HG02970 (cell line): ENCODE data around the gene PET117.
"Not testable (repeated sequence)": the region's sequence is repeated elsewhere in the genome, so short reads cannot be mapped to it uniquely, and the experiment has no call there.

Experiments
- ATAC-seq: cut with Tn5 transposase; IDR thresholded peaks from one replicate; pipeline ENCODE4 v1.9.1; 2021; ENCODE audit warnings: mild to moderate bottlenecking, moderate library complexity, moderate number of reproducible peaks; ENCODE audit not compliant: unreplicated experiment, low FRiP score

PET117 gene

GRCh38 chr20:18137412-18138265, at the start of gene PET117, which contains the start of gene KAT14:
TSS of gene PET117 (plus strand) at chr20:18137863. CDS start at chr20:18137956, 93 bp downstream.
TSS of gene KAT14 (plus strand) at chr20:18137863. CDS start at chr20:18142661, 4,798 bp downstream.
- peak; percentile 95 for ATAC-seq

GRCh38 chr20:18088298-18088697, 49.4 kb upstream of the PET117 start:
- not testable (repeated sequence) for ATAC-seq

DNA sequence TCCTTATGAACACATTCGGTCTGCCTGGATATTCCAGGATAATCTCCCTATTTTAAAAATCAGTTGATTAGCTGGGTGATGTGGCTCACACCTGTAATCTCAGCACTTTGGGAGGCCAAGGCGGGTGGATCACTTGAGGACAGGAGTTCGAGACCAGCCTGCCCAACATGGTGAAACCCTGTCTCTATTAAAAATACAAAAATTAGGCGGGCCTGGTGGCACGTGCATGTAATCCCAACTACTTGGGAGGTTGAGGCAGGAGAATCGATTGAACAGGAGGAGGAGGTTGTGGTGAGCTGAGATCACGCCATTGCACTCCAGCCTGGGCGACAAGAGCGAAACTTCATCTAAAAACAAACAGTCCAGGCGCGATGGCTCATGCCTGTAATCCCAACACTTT, 48.8 kb upstream of the PET117 start:
- not testable (repeated sequence) for ATAC-seq

DNA sequence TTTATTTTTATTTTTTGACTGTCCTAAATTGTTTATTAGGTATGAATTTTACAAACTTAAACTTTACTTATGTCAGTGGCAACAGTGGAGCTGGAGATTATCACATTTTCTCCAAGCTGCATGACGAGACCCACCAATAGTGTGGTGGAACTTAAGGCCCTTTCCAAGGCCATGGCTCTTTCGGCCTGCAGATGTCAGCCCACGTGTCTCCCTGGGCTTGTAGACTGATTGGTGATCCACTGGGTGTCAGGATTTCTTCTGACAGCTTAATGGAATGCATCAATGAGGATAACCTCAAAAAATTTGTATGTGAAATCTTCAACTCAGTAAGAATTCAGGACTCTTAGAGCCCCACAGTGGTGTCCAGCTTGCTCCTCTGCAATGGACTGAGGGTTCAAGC, 47.6 kb upstream of the PET117 start:
- ATAC-seq, result no peak

GRCh38 chr20:18090477-18090876, 47.2 kb upstream of the PET117 start:
- ATAC-seq, result no peak

GRCh38 chr20:18091623-18092022, 46.0 kb upstream of the PET117 start:
- no peak for ATAC-seq

- no peak for ATAC-seq
These were observed 44.8 kb upstream of the PET117 start for GRCh38 chr20:18092890-18093289.

DNA sequence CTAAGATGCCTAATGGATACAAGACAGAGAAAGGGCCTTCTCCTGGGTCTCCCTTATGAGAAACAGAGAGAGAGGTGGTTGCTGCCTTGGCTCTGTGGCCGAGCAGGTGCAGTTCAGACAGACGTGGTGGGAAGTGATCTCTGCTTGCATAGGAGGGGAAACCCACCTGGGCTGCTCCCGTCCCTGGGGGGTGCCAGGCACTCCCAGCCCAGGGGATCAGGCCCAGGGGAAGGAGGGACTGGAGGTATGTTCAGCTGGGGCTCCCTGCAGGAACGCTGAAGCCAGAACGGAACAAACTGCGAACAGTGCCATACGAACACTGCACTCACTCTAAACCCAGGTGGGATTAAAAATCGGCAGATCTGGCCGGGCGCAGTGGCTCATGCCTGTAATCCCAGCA, 44.3 kb upstream of the PET117 start:
- ATAC-seq, result no peak

GRCh38 chr20:18094191-18094590, 43.5 kb upstream of the PET117 start:
- ATAC-seq, result no peak

DNA sequence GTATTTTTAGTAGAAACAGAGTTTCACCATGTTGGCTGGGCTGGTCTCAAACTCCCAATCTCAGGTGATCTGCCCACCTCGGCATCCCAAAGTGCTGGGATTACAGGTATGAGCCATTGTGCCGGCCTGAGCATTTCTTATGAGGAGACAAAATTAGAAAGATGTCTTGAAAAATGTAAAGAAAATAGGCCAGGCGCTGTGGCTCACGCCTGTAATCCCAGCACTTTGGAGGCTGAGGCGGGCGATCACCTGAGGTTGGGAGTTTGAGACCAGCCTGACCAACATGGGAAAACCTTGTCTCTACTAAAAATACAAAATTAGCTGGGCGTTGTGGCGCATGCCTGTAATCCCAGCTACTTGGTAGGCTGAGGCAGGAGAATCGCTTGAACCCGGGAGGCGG, 37.1 kb upstream of the PET117 start:
- ATAC-seq, result not testable (repeated sequence)

DNA sequence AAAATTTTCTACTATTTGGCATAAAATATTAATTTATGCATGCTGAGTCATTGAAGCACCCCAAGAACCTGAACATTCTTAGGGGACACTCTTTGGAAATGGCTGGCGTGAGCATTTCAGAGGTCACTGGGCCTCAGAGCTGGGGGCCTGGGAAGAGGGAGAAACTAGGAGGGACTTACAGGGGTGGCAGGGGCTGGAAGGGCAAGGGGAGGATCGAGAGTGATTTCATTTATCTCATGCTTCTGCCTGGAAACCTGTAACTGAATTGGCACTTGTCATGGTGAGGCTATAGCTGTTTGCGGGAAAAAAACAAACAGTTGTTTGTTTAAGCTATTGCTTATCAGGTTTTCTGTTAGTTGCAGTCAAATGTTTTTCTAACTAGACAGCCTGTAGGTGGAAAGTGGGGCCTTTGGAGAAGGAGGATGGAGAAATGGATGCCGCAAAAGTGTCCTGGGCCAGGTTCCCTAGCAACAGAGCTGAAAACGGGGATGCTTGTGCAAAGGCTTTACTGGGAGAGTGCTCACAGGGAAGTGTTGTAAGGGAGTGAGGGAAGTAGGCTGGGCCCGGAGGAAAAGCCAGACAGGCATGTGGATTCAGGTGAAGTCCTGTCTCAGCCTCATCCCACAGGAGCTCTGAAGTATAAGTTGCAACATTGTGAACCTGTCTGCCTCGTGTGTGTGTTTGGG, 36.4 kb upstream of the PET117 start:
- no peak for ATAC-seq

- ATAC-seq, result no peak
These were observed 34.2 kb upstream of the PET117 start for GRCh38 chr20:18103497-18103896.

DNA sequence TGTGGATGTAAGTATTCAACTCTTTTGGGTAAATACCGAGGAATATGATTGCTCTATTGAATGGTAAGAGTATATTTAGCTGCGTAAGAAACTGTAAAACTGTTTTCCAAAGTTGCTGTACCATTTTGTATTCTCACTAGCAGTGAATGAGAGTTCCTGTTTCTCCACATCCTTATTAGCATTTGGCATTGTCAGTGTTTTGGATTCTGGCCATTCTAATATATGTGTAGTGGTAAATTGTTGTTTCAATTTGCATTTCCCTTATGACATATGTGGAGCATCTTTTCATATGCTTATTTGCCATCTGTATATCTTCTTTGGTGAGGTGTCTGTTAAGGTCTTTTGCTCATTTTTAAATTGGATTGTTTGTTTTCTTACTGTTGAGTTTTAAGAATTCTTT, 29.3 kb upstream of the PET117 start:
- ATAC-seq, result no peak

DNA sequence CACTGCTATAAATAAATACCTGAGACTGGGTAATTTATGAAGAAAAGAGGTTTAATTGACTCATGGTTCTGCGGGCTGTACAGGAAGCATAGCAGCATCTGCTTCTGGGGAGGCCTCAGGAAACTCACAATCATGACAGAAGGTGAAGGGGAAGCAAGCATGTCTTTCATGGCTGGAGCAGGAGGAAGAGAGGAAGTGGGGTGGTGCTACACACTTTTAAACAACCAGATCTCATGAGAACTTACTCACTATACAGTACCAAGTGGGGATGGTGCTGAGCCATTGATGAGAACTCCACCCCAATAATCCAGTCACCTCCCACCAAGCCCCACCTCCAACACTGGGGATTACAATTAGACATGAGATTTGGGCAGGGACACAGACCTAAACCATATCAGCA, 9.1 kb upstream of the PET117 start:
- not testable (repeated sequence) for ATAC-seq

DNA sequence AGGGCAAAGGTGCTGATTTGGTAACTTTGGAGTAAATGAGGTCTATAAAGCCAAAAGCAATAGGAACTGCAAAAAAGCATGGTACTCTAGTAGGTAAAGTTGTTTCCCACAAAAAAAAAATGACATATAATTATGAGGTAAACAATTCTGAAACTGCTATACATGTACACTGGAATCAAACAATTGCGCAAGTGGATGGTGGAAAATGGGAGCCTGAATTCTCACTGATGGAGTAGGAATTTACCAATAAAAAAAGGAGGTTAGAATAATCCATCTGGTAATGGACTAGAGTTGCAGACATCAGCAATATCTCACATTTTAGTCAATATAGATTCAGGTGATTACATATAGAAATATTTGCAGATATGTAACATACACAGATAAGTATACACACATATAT, 5.0 kb upstream of the PET117 start:
- no peak for ATAC-seq

- ATAC-seq, result no peak
These were observed 3.7 kb upstream of the PET117 start for GRCh38 chr20:18133962-18134361.

GRCh38 chr20:18138266-18138582, 561 bp downstream of the PET117 start:
- ATAC-seq, result no peak

GRCh38 chr20:18138639-18139583, 1.2 kb downstream of the PET117 start:
- no peak for ATAC-seq

DNA sequence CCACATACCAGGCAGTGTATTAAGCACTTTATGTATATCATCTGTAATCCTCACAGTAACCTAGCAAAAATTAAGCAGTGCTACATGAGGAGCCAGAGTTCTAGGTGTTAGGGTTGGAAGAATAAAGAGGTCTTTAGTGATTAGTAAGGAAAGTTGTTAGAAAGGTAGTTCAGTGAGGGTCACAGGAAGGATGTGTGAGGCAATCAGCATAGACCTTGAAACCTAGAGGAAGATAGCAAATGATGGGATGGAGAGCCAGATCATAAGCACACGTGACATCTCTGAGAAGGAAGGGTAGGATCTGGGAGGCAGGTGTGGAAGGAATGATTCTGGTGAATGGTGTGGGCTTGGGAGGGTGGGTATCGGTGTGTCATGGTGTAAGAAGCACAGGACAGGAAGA, 2.2 kb downstream of the PET117 start:
- ATAC-seq, result no peak

DNA sequence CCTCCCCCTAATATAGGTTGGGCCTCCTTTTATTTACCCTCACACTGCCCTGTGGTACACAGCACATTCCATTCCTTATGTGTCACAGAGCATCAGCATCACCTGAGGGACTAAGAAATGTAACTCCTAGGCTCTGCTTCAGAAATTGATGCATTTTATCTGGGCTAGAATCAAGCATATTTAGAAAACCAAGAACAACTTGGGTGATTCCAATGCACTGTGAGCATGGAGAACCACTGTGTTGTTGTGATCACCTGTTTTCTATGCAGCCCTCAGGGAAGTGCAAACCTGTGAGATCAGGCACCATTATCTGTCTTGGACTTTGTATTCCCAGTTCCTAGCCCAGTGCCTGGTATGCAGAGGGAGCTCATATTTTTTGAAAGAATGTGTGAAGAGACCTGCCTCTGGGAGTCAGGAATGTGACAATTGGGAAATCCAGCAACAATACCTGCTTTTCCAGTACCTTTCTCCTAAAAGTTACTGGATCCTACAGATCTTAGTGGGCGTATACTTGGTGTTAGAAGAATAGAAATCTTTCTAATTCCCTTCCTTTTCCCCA, 7.0 kb downstream of the PET117 start:
- ATAC-seq, result no peak
